Measurements from ENCODE around the gene CLSTN1. TPM values are rescaled to one million over a fixed set of nuclear protein-coding genes. Genes with fewer than 3 reads are reported as not detected.

The CLSTN1 gene
- total RNA-seq, 1 experiment from 2014 or later = 100 TPM

GRCh38 chr1:9764550-9764949, 59.2 kb downstream of the CLSTN1 start:
- no peak overlapping the region for H4K91ac ChIP-seq (ENCODE audit: insufficient read length, low read depth, low read length)
- H3K14ac ChIP-seq (ENCODE audit: insufficient read depth, low read length) = no peak overlapping the region
- H3K9me3 ChIP-seq (ENCODE audit: control insufficient read depth, low read depth, low read length) = no peaks in the 10 kb centered on the region
- H3K4me3 Mint-ChIP-seq = no peak overlapping the region
- no peaks in the 10 kb centered on the region for H3K27me3 Mint-ChIP-seq (ENCODE audit: low read depth)
- H3K79me2 ChIP-seq (ENCODE audit: insufficient read depth, low read length) = no peaks in the 10 kb centered on the region; the same call in 1 of the 2 replicates
- H3K4me2 ChIP-seq (ENCODE audit: insufficient read depth, insufficient read length, low read length) = no peak overlapping the region
- H3K4me1 ChIP-seq (ENCODE audit: insufficient read depth, low read length) = peaks cover 5% of the 10 kb centered on the region; the same call in 1 of the 2 replicates
- H2AK5ac ChIP-seq (ENCODE audit: insufficient read length, low read length) = no peak overlapping the region
- no peaks in the 10 kb centered on the region for H3K27me3 ChIP-seq (ENCODE audit: insufficient read depth, low read length)
- no peak overlapping the region for H2BK20ac ChIP-seq (ENCODE audit: low read depth, low read length, poor library complexity, severe bottlenecking)
- H4K5ac ChIP-seq (ENCODE audit: insufficient read length, low read depth, low read length) = no peak overlapping the region
- peak overlapping the region in 1 of 3 experiments; percentile 86; a peak in 1 of 7 replicates for H3K27ac Mint-ChIP-seq
- H3K9me3 Mint-ChIP-seq = no peaks in the 10 kb centered on the region
- peaks cover 9 to 24% (median 19%) of the 10 kb centered on the region in 3 experiments; a peak in 6 of 7 replicates for H3K36me3 Mint-ChIP-seq (ENCODE audit: insufficient read depth in 1 of 3, low read depth in 3 of 3)
- H3K18ac ChIP-seq (ENCODE audit: insufficient read length, low read depth, low read length) = no peak overlapping the region
- no peak overlapping the region for H3K23ac ChIP-seq (ENCODE audit: insufficient read length, low read depth, low read length)
- TF ChIP-seq, protein P1, sequence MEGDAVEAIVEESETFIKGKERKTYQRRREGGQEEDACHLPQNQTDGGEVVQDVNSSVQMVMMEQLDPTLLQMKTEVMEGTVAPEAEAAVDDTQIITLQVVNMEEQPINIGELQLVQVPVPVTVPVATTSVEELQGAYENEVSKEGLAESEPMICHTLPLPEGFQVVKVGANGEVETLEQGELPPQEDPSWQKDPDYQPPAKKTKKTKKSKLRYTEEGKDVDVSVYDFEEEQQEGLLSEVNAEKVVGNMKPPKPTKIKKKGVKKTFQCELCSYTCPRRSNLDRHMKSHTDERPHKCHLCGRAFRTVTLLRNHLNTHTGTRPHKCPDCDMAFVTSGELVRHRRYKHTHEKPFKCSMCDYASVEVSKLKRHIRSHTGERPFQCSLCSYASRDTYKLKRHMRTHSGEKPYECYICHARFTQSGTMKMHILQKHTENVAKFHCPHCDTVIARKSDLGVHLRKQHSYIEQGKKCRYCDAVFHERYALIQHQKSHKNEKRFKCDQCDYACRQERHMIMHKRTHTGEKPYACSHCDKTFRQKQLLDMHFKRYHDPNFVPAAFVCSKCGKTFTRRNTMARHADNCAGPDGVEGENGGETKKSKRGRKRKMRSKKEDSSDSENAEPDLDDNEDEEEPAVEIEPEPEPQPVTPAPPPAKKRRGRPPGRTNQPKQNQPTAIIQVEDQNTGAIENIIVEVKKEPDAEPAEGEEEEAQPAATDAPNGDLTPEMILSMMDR (conservative IDR thresholded peaks at IDR 0.05) = no peak
- H2BK120ac ChIP-seq (ENCODE audit: low read depth, low read length, poor library complexity, severe bottlenecking) = no peak overlapping the region
- no CpG with 5 or more reads among the region's 3 CpGs for WGBS (ENCODE audit: extremely low coverage, insufficient read length, low lambda C conversion rate)
- H3K4ac ChIP-seq (ENCODE audit: low read depth, low read length) = no peak overlapping the region
- H2BK5ac ChIP-seq (ENCODE audit: insufficient read length, low read length) = no peak overlapping the region
- H3K27ac ChIP-seq (ENCODE audit: insufficient read length, low read depth, low read length) = no peak overlapping the region
- no peaks in the 10 kb centered on the region for H4K20me1 ChIP-seq (ENCODE audit: control insufficient read depth, insufficient read depth, insufficient read length)
- no peak overlapping the region for H3K9ac ChIP-seq (ENCODE audit: extremely low read depth, insufficient read length, low read length)
- peaks cover 38 to 58% of the 10 kb centered on the region in 2 experiments for H3K4me1 Mint-ChIP-seq
- no peak for DNase-seq
- no peak overlapping the region for H3T11ph ChIP-seq (ENCODE audit: low read length)
- no peak overlapping the region for H2BK12ac ChIP-seq (ENCODE audit: insufficient read length, low read depth, low read length)
- peaks cover 7% of the 10 kb centered on the region for H3K79me1 ChIP-seq (ENCODE audit: insufficient read depth, low read depth, low read length, poor library complexity, severe bottlenecking)
- peaks cover 3% of the 10 kb centered on the region for H3K23me2 ChIP-seq (ENCODE audit: insufficient read length, low read depth, low read length, poor library complexity, severe bottlenecking)
- no peak overlapping the region for H4K8ac ChIP-seq (replicated peaks; ENCODE audit: insufficient read length, low read depth, low read length)
- no peak overlapping the region for H2AFZ ChIP-seq (ENCODE audit: low read length)
- no peak overlapping the region for H2BK15ac ChIP-seq (ENCODE audit: low read depth, low read length)
- H3K56ac ChIP-seq (ENCODE audit: insufficient read length, low read depth, low read length) = no peak overlapping the region
